GDM1 (cell line): ENCODE data around the gene TMEM209.
"Not testable (repeated sequence)": the region's sequence is repeated elsewhere in the genome, so short reads cannot be mapped to it uniquely, and the experiment has no call there.

Experiments used
- DNase-seq: peaks from one replicate; lab custom pipeline; 2025; lab: John Stamatoyannopoulos, UW

Gene TMEM209

DNA sequence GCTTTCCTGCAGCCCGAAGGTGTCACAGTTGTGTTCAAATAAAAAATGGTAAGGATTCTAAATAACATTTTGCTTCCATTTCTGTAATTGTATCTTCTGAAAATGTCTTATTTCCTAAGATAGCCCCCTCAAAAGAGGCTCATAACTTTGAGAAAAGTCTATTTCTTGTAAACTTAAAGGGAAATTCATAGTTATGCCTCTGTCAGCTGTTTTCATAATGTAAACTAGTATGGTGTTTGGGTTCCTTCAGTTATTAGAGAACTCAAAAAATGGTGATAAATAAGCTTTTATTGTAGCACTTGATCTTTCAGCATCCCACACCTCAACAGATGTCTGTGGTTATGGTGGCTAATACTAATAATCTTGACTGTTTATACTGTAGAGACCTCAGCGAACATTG lies 77.8 kb downstream of the TMEM209 start:
- no peak for DNase-seq

DNA sequence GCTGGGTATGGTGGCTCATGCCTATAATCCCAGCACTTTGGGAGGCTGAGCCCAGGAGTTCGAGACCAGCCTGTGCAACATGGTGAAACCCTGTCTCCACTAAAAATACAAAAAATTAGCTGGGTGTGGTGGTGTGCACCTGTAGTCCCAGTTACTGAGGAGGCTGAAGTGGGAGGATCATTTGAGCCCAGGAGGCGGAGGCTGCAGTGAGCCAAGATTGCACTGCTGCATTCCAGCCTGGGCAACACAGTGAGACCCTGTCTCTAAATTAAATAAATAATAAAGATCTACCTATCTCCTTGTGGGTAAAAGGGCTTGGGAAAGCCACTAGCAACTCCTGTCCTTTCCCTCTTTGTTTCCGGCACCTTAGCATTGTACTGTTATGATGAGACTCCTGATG lies 78.4 kb downstream of the TMEM209 start:
- DNase-seq: not testable (repeated sequence)

DNA sequence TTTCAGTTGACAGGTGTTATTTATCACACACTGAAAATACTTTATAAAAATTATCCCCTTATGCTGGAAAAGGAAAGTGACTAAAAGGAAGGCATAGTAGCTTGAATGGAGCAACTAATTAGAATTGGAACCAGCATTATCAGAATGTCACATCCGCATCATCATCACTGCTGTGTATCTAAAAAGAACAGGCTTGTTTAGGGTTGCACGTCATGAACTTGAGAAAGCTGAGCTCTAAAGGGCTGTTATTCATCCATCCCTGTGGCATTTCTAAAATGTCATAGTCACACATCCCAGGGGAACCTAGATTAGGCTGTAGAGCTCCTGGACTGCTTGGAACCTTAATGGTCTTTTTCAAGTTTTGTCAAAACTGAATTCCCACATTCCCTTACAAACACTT lies 80.5 kb downstream of the TMEM209 start:
- no peak for DNase-seq

DNA sequence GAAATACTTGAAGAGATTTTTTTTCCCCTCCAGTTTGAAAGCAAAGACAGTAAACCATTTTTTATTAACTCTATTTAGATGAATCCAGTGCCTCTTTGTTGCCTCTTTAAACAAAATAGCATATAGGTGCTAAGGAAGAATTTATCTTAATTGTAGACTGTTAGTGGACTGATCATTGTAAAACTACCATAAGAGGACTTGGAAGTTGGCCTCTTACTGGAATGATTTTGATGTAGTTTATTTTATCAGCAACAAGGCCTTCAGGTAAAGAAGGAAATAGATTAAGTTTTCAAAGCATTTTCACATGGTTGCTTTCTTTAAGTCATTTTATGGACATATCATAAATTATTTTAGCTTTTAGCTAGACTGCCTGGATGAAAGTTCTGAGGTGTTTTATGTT lies 81.7 kb downstream of the TMEM209 start:
- no peak for DNase-seq

DNA sequence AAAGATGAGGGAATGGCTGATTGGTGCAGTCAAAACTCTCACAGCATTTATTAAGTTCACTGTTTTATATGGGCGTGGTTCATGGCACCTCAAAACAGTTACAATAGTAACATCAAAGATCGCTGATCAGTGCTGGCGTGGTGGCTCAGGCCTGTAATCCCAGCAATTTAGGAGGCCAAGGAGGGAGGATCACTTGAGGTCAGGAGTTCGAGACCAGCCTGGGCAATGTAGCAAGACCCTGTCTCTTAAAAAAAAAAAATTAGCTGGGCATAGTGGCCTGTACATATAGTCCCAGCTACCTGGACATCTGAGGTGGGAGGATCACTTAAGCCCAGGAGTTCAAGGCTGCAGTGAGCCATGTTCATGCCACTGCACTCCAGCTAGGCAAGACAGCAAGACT lies 86.4 kb downstream of the TMEM209 start:
- no peak for DNase-seq

DNA sequence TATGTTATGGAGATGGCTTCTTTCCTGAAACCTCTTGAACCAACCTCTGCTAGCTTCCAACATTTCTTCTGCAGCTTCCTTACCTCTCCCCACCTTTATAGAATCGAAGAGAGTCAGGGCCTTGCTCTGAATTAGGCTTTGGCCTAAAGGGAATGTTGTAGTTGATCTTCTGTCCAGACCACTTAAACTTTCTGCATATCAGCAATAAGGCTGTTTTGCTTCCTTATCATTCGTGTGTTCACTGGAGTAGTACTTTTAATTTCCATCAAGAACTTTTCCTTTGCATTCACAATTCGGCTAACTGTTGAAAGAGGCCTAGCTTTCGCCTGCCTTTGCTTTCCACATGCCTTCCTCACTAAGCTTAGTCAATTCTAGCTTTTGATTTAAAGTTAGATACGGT lies 86.9 kb downstream of the TMEM209 start:
- DNase-seq: no peak

DNA sequence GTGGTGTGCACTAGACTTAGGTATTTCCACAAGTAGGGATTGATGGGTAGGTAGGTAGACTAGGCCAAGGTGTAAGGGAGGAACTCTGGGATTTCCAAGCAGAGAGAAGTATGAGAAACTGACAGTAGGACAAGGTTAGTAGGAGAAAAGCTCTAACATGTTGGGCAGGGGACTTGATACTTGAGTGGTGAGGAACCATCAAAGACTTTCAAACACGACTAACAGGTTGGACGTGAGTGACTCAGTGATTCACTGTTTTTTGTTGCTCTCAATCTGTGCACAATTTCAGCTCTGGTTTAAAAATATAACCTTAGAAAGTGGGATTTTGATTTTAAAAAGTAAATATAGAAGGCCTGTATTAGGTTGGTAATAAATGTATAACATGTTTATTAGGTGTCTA lies 90.4 kb downstream of the TMEM209 start:
- no peak for DNase-seq
